Tibial nerve (tissue), 4 donors: ENCODE measurements around the gene STIM1. TPM values are rescaled to one million over a fixed set of nuclear protein-coding genes. Genes with fewer than 3 reads are reported as not detected.

ENCODE experiments used
- DNase-seq, 2 donors: peaks; one replicate each; pipeline ENCODE4 v3.0.0-alpha.2; 2019; ENCODE audit warnings: low spot score in 2 of 2
- H3K27ac ChIP-seq, 4 donors: fragments of 200-600 bp; sonication (generic) in 3 of 4; one replicate each; pipeline ENCODE4 v1.5.1; 2017 to 2019; ENCODE audit warnings: mild to moderate bottlenecking in 1 of 4
- H3K27me3 ChIP-seq, 2 donors: fragments of 200-600 bp; sonication (generic) in 1 of 2; one replicate each; pipeline versions ENCODE4 v1.5.1 to v1.6.0; 2017 to 2019
- H3K36me3 ChIP-seq, 3 donors: fragments of 200-600 bp; sonication (generic); one replicate each; pipeline ENCODE4 v1.5.1; 2018 to 2019
- H3K4me1 ChIP-seq, 4 donors: fragments of 200-600 bp; sonication (generic) in 3 of 4; one replicate each; pipeline ENCODE4 v1.5.1; 2017 to 2019
- H3K4me3 ChIP-seq, 4 donors: fragments of 200-600 bp; sonication (generic) in 3 of 4; one replicate each; pipeline ENCODE4 v1.5.1; 2017 to 2019; ENCODE audit warnings: mild to moderate bottlenecking in 1 of 4, moderate library complexity in 1 of 4
- H3K9me3 ChIP-seq, 4 donors: fragments of 200-600 bp; sonication (generic) in 3 of 4; one replicate each; pipeline ENCODE4 v1.5.1; 2017 to 2019
- EP300 ChIP-seq, 2 donors: sonication (generic); formaldehyde crosslinking; IDR thresholded peaks; one replicate each; pipeline ENCODE4 v1.6.1; 2017; ENCODE audit warnings: antibody characterized with exemption in 2 of 2, mild to moderate bottlenecking in 1 of 2
- POLR2A ChIP-seq, 2 donors: fragments of 450-650 bp; IDR thresholded peaks; one replicate each; pipeline ENCODE4 v1.6.1; 2017; ENCODE audit warnings: antibody characterized with exemption in 2 of 2, mild to moderate bottlenecking in 2 of 2, moderate library complexity in 2 of 2
- WGBS, 2 donors: methylation state at CpG; one replicate each; pipeline ENCODE4 v1.1.5; 2018; 5-methylcytosine and 5-hydroxymethylcytosine counted together
- total RNA-seq, 4 donors: library from RNA; depleted of rRNA; stranded (reverse); fragments of >200 nt; gene quantifications; one replicate each; pipeline ENCODE4 v1.1.0, GENCODE V29; 2016
- TF ChIP-seq, protein P1 (sequence below), 5 experiments: fragments of 200-600 bp in 3 of 5; fragments of 450-650 bp in 2 of 5; sonication (generic) in 3 of 5; IDR thresholded peaks; one replicate each; pipeline ENCODE4 v1.5.1; 2016 to 2019; ENCODE audit warnings: antibody characterized with exemption in 5 of 5, mild to moderate bottlenecking in 3 of 5, moderate library complexity in 2 of 5

Gene STIM1
- total RNA-seq, 4 donors from 2014 or later, result 51.3 to 70.1 (median 59.8) TPM

DNA sequence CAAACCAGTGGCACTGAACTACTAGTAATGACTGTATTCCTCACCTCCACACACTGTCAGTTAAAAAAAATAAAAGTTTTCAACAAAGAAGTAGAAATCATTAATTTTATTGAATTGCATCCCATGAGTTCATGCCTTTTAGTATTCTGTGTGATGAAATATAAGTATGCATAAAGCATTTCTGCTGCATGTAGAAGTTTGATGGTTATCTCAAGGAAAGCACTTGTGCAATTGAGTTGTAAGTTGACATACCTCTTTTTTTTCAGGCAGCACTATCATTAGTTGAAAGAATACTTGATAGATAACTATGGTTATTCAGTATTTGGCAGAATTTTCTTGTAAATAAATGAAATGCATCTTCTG is 104.4 kb downstream of the STIM1 start:
- no peaks in the 10 kb centered on the region for H3K9me3 ChIP-seq
- H3K4me1 ChIP-seq, result peaks cover 0 to 26% (median 0%) of the 10 kb centered on the region in 4 donors
- H3K36me3 ChIP-seq, result no peaks in the 10 kb centered on the region
- DNase-seq, result no peak
- TF ChIP-seq, protein P1, sequence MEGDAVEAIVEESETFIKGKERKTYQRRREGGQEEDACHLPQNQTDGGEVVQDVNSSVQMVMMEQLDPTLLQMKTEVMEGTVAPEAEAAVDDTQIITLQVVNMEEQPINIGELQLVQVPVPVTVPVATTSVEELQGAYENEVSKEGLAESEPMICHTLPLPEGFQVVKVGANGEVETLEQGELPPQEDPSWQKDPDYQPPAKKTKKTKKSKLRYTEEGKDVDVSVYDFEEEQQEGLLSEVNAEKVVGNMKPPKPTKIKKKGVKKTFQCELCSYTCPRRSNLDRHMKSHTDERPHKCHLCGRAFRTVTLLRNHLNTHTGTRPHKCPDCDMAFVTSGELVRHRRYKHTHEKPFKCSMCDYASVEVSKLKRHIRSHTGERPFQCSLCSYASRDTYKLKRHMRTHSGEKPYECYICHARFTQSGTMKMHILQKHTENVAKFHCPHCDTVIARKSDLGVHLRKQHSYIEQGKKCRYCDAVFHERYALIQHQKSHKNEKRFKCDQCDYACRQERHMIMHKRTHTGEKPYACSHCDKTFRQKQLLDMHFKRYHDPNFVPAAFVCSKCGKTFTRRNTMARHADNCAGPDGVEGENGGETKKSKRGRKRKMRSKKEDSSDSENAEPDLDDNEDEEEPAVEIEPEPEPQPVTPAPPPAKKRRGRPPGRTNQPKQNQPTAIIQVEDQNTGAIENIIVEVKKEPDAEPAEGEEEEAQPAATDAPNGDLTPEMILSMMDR (IDR thresholded peaks at IDR 0.05), result no peak
- TF ChIP-seq POLR2A (IDR thresholded peaks at IDR 0.05), result no peak
- no peak for TF ChIP-seq EP300 (IDR thresholded peaks at IDR 0.05)
- no peak overlapping the region for H3K27ac ChIP-seq
- H3K27me3 ChIP-seq, result no peaks in the 10 kb centered on the region
- no peak overlapping the region for H3K4me3 ChIP-seq

DNA sequence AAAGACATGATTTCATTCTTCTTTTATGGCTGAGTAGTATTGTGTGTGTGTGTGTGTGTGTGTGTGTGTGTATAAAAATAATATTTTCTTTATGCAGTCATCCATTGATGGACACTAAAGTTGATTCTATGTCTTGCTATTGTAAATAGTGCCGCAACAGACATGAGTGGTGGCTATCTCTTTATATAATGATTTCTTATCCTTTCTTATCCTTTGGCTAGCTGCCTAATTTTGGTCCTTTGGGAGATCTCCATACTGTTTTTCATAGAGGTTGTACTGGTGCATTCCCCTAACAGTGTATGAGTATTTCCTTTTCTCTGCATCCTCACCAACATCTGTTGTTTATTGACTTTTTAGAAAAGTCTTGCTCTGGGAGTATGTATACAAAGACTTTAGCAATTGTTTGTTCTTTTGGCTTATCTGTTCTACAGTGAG is 107.0 kb downstream of the STIM1 start:
- H3K36me3 ChIP-seq, result no peaks in the 10 kb centered on the region
- TF ChIP-seq POLR2A (IDR thresholded peaks at IDR 0.05) (no peak), EP300 (IDR thresholded peaks at IDR 0.05) (no peak)
- TF ChIP-seq, protein P1 (IDR thresholded peaks at IDR 0.05), result no peak
- H3K9me3 ChIP-seq, result no peaks in the 10 kb centered on the region
- 59 to 67% methylated on average over 1 of the region's 1 CpG for WGBS, 2 donors
- H3K27me3 ChIP-seq, result no peaks in the 10 kb centered on the region
- H3K4me1 ChIP-seq, result peaks cover 0 to 26% (median 0%) of the 10 kb centered on the region in 4 donors
- no peak overlapping the region for H3K27ac ChIP-seq
- DNase-seq, result no peak
- H3K4me3 ChIP-seq, result no peak overlapping the region

DNA sequence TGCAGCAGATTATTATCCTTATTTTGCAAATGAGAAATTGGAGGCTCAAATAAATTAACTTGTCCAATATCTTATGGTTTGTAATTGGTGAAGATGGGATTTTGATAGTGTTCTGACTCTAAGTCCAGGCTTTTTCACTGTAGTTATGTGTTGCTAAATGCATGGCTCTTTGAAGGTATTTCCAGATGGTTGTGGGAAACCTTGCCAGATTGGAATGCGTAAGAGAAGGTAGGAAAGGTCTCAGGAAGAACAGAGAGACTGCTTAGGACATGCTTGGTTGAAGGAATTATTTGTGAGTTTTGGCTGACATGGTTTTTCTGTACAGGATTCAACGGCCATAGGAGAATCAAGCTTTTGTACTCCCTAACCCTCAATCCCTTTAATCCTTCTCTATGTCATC is 108.6 kb downstream of the STIM1 start:
- WGBS, 2 donors, result 62 to 77% methylated on average over 2 of the region's 2 CpGs
- H3K4me1 ChIP-seq, result peaks cover 0 to 25% (median 0%) of the 10 kb centered on the region in 4 donors
- no peaks in the 10 kb centered on the region for H3K9me3 ChIP-seq
- no peaks in the 10 kb centered on the region for H3K27me3 ChIP-seq
- no peak overlapping the region for H3K27ac ChIP-seq
- no peak for DNase-seq
- no peak overlapping the region for H3K4me3 ChIP-seq
- TF ChIP-seq, protein P1 (IDR thresholded peaks at IDR 0.05), result no peak
- TF ChIP-seq EP300 (IDR thresholded peaks at IDR 0.05) (no peak), POLR2A (IDR thresholded peaks at IDR 0.05) (no peak)
- no peaks in the 10 kb centered on the region for H3K36me3 ChIP-seq

DNA sequence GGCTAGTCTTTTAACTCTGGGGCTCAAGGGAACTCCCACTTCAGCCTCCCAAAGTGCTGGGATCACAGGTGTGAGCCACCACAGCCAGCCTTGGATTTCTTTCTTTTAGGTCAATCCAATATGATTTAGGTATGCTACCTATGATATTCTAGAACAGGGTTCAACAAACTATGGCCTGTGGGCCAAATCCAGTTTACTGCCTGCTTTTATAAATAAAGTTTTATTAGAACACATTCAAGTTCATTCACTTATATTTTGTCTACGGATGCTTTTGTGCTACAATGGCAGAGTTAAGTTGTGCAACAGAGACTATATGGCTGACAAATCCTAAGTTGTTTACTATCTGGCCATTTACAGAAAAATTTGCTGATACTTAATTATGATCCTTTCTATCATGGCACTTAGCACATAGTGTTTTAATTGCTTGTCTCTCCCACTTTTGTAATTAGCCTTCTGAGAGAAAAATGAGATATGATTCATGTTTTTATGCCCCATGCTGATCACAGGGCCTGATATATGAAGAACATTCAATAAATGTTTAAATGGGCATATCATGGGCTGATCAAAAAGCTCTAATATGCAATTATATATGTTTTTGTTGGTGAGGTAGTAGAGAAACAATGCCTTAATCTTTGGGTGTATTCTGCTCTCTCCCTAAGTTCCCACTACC is 109.6 kb downstream of the STIM1 start:
- peaks cover 0 to 15% (median 0%) of the 10 kb centered on the region in 4 donors for H3K4me1 ChIP-seq
- TF ChIP-seq, protein P1 (IDR thresholded peaks at IDR 0.05), result no peak
- TF ChIP-seq POLR2A (IDR thresholded peaks at IDR 0.05) (no peak), EP300 (IDR thresholded peaks at IDR 0.05) (no peak)
- H3K27ac ChIP-seq, result no peak overlapping the region
- H3K9me3 ChIP-seq, result no peaks in the 10 kb centered on the region
- H3K27me3 ChIP-seq, result no peaks in the 10 kb centered on the region
- no peak for DNase-seq
- no peaks in the 10 kb centered on the region for H3K36me3 ChIP-seq
- WGBS, 2 donors, result 92 to 97% methylated on average over 1 of the region's 1 CpG
- no peak overlapping the region for H3K4me3 ChIP-seq

DNA sequence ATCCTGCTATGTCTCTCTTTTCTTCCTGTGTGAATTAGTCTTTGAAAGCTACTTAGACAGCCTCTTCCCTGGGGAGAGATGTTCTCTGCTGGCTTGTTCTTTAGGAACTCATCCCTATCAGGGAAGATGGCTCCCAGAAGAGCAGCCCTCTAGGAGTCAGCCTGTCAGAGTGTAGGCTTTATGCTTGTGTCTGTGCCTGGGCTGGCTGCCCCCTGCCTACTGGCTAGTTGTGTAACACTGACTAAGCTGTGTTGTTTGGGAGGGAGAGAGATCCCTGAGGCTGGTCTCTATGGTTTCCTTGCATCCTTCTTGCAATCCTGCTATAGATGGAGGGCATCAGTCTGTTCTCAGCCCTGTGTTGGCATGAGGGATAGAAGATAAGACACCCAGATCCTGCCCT is 112.2 kb downstream of the STIM1 start:
- Histone ChIP-seq H3K4me3 (no peak overlapping the region), H3K27ac (no peak overlapping the region), H3K4me1 (peaks cover 0 to 23% (median 3%) of the 10 kb centered on the region in 4 donors), H3K36me3 (no peaks in the 10 kb centered on the region), H3K9me3 (no peaks in the 10 kb centered on the region), H3K27me3 (no peaks in the 10 kb centered on the region)
- TF ChIP-seq POLR2A (IDR thresholded peaks at IDR 0.05) (no peak), EP300 (IDR thresholded peaks at IDR 0.05) (no peak)
- DNase-seq, result no peak
